ENCODE results near the gene ATP13A4. TPM values are rescaled to one million over a fixed set of nuclear protein-coding genes. Genes with fewer than 3 reads are reported as not detected.

Gene ATP13A4
- total RNA-seq, 4 donors from 2014 or later, result 197 to 348 (median 241) TPM

- Histone ChIP-seq H3K27me3 (no peaks in the 10 kb centered on the region), H3K4me1 (peaks cover 6 to 17% of the 10 kb centered on the region in 2 donors), H3K36me3 (no peaks in the 10 kb centered on the region), H3K9me3 (no peaks in the 10 kb centered on the region), H3K27ac (no peak overlapping the region), H3K4me3 (replicated peaks in 1 of 3) (no peak overlapping the region)
- 77 to 86% methylated on average over 4 of the region's 4 CpGs for WGBS, 2 donors
- no peak for TF ChIP-seq CTCF (IDR thresholded peaks at IDR 0.05)
- no peak for TF ChIP-seq POLR2A (IDR thresholded peaks at IDR 0.05)
- intact Hi-C loops (cut with DNase I), result no loop called here
- peak in 1 of 2 donors; percentile 13 for DNase-seq
These were observed 5.4 kb upstream of the ATP13A4 start for GRCh38 chr3:193560091-193560490.

GRCh38 chr3:193559100-193559499, 4.4 kb upstream of the ATP13A4 start:
- H3K36me3 ChIP-seq, result no peaks in the 10 kb centered on the region
- TF ChIP-seq CTCF (IDR thresholded peaks at IDR 0.05), result no peak
- no peak for TF ChIP-seq POLR2A (IDR thresholded peaks at IDR 0.05)
- intact Hi-C loops (cut with DNase I), result no loop called here

GRCh38 chr3:193556841-193557240, 2.1 kb upstream of the ATP13A4 start:
- TF ChIP-seq CTCF (IDR thresholded peaks at IDR 0.05), result no peak
- no peak for TF ChIP-seq POLR2A (IDR thresholded peaks at IDR 0.05)
- H3K4me3 ChIP-seq (replicated peaks in 1 of 3), result no peak overlapping the region
- WGBS, 2 donors, result 36 to 38% methylated on average over 2 of the region's 2 CpGs
- no peaks in the 10 kb centered on the region for H3K9me3 ChIP-seq
- peaks cover 5 to 23% of the 10 kb centered on the region in 2 donors for H3K4me1 ChIP-seq
- DNase-seq, result peak in 1 of 2 donors; percentile 23
- H3K36me3 ChIP-seq, result no peaks in the 10 kb centered on the region
- H3K27me3 ChIP-seq, result no peaks in the 10 kb centered on the region
- H3K27ac ChIP-seq, result no peak overlapping the region
- intact Hi-C loops (cut with DNase I), result no loop called here

More at GRCh38 chr3:193559100-193559499, 4.4 kb upstream of the ATP13A4 start:
- peaks cover 6 to 17% of the 10 kb centered on the region in 2 donors for H3K4me1 ChIP-seq
- H3K27ac ChIP-seq, result no peak overlapping the region
- H3K27me3 ChIP-seq, result no peaks in the 10 kb centered on the region
- no peak overlapping the region for H3K4me3 ChIP-seq (replicated peaks in 1 of 3)
- no peak for DNase-seq
- H3K9me3 ChIP-seq, result no peaks in the 10 kb centered on the region

GRCh38 chr3:193553586-193553985, 1.1 kb downstream of the ATP13A4 start:
- TF ChIP-seq POLR2A (IDR thresholded peaks at IDR 0.05), result no peak
- TF ChIP-seq CTCF (IDR thresholded peaks at IDR 0.05), result no peak
- Histone ChIP-seq H3K27me3 (no peaks in the 10 kb centered on the region), H3K4me1 (peaks cover 16 to 27% of the 10 kb centered on the region in 2 donors), H3K9me3 (no peaks in the 10 kb centered on the region), H3K4me3 (replicated peaks in 1 of 3) (peak overlapping the region in 2 of 3 donors; percentile 26 to 32), H3K36me3 (no peaks in the 10 kb centered on the region), H3K27ac (peak overlapping the region; percentile 60 to 74 (median 70))
- 37 to 40% methylated on average over 1 of the region's 1 CpG for WGBS, 2 donors
- no peak for DNase-seq
- intact Hi-C loops (cut with DNase I), result no loop called here

- H3K4me1 ChIP-seq, result peaks cover 20 to 34% of the 10 kb centered on the region in 2 donors
- intact Hi-C loops (cut with DNase I), result no loop called here
- peak in 1 of 2 donors; percentile 62 for TF ChIP-seq POLR2A (IDR thresholded peaks at IDR 0.05)
- TF ChIP-seq CTCF (IDR thresholded peaks at IDR 0.05), result no peak
- DNase-seq, result peak; percentile 82 to 85
- no peaks in the 10 kb centered on the region for H3K9me3 ChIP-seq
- peak overlapping the region; percentile 60 to 74 (median 70) for H3K27ac ChIP-seq
- H3K27me3 ChIP-seq, result no peaks in the 10 kb centered on the region
- peak overlapping the region in 2 of 3 donors; percentile 26 to 32 for H3K4me3 ChIP-seq (replicated peaks in 1 of 3)
- no peaks in the 10 kb centered on the region for H3K36me3 ChIP-seq
- WGBS, 2 donors, result 28 to 35% methylated on average over 1 of the region's 1 CpG
These were observed 1.8 kb downstream of the ATP13A4 start for GRCh38 chr3:193552923-193553322.

Data from thyroid gland (tissue), 4 donors.